ENCODE data around the gene HAVCR1.

Gene HAVCR1

DNA sequence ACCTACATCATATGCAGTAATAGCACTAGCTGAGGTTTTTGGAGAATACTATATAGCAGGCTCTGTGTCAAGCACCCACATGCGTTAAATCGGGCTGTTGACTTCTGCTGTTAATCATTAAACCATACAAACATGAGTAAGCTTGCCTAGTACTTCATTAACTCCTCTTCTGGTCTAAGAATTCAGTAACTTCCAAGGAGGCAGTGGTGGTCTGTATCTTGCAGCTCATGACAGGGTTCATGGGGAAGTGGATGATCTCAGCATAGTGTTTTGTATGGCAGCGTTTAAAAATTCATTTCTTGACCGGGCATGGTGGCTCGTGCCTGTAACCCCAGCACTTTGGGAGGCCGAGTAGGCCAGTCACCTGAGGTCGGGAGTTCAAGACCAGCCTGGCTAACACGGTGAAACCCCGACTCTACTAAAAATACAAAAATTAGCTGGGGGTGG, at the start of gene HAVCR1:
Gene HAVCR1, minus strand, starts transcription at position 24 of the 447 bp plus-strand sequence. CDS start 1,173 bp downstream, outside the sequence.
- TF ChIP-seq POLR2A (IDR thresholded peaks at IDR 0.05; ENCODE audit: low read length) = no peak
- DNase-seq = no peak

GRCh38 chr5:157107508-157107907, 48.6 kb upstream of the HAVCR1 start:
- peak in 1 of 2 experiments; percentile 18 for DNase-seq
- TF ChIP-seq POLR2A (IDR thresholded peaks at IDR 0.05; ENCODE audit: low read length) = no peak
- TF ChIP-seq GATA1 (IDR thresholded peaks at IDR 0.05; ENCODE audit: low read depth, low read length) = no peak

DNA sequence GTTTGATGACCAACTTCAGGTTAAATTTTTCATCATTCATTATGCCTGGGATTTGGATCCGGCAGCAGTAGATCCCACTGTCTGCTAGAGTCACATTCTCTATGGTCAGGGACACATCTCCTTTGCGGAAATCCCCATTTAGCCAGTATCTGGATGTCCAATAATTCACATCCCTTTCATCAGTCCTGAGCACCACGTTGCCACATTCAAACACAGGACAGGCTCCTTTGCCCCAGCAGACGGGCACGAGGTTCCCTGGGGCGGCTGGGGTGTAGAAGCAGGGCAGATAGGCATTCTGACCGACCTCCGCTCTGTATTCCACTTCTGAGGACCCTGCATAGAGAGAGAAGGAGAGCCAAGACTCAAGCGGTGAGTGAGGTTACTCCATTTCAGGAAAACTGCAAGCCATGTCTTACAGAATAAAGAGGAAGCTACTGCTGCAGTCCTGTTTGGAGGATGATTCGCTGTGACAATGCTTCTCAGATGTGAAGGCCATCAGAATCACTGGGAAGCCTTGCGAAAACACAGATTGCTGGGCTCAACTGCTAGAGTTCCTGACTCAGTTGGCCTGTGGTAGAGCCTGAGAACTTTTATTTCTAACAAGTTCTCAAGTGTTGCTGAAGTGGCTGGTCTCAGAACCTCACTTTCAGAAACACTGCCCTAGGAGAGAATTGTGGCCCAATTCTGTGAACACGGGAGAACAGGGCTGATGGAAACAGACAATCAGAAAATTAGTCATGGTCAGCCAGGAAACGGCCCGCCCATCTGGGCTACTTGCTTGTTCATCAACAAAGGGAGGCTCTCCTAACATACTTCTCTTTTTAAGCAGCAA, 47.9 kb upstream of the HAVCR1 start:
- DNase-seq = no peak

DNA sequence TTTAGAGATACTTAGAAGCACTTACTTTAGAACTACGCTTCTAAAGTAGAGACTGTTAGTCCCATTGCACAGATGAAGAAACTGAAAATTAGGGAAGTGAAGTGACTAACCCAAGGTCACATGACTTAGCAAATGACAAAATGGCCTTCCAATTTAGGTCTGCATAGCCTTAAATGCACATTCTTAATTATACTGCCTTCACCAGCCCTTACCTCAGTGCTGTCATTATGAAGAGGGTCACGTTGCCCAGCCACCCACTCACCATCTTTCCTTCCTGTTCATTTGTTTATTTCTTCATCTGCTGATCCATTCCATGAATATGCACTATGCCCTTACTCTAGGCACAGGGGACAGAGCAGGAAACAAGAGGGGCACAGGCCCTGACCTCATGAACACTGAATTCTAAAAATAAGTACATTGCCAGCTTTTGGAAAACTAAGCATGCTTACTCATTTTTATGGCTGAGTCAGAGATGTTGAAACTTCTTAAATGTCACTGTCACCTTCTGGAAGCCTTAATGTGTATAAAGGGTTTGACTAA, 41.3 kb upstream of the HAVCR1 start:
- peak in 1 of 2 experiments; percentile 54 for DNase-seq
- TF ChIP-seq GATA1 (IDR thresholded peaks at IDR 0.05; ENCODE audit: low read depth, low read length) (no peak), POLR2A (IDR thresholded peaks at IDR 0.05; ENCODE audit: low read length) (no peak)

More for the DNA sequence above, 47.9 kb upstream of the HAVCR1 start:
- peak; percentile 30 for TF ChIP-seq POLR2A (IDR thresholded peaks at IDR 0.05; ENCODE audit: low read length)
- no peak for TF ChIP-seq GATA1 (IDR thresholded peaks at IDR 0.05; ENCODE audit: low read depth, low read length)

DNA sequence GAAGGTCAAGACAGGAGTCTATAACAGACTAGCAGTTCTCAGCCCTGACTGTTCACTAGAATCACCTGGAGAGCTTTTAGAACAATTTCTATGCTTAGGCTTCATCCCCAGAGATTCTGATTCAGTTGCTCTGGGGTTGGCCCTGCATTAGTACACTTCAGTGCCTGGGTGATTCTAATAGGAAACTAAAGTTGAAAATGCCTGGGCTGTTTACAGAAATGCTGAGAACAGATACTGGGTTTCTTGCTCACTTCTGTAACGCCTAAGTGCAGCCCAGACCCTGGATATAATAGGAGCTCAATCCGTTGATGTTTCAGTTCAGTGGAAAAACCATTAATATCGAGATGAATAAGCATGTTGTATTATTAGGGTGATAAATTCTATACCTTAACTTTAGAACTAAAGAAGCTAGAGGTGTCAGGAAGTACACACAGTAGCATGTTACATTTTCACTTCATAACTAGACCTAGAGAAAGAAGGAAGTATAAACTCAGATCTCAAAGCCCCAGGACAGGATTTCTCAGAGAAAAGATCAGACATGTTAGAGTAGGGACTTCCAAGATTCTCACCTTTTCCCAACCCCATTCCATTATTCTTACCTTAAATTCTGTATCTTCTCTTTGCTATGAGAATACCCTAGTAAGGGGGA, 29.6 kb upstream of the HAVCR1 start:
- DNase-seq = no peak
- TF ChIP-seq POLR2A (IDR thresholded peaks at IDR 0.05; ENCODE audit: low read length) (no peak), GATA1 (IDR thresholded peaks at IDR 0.05; ENCODE audit: low read depth, low read length) (no peak)

GRCh38 chr5:157086751-157087359, 27.9 kb upstream of the HAVCR1 start:
- DNase-seq = no peak
- TF ChIP-seq POLR2A (IDR thresholded peaks at IDR 0.05; ENCODE audit: low read length) (no peak), GATA1 (IDR thresholded peaks at IDR 0.05; ENCODE audit: low read depth, low read length) (no peak)

DNA sequence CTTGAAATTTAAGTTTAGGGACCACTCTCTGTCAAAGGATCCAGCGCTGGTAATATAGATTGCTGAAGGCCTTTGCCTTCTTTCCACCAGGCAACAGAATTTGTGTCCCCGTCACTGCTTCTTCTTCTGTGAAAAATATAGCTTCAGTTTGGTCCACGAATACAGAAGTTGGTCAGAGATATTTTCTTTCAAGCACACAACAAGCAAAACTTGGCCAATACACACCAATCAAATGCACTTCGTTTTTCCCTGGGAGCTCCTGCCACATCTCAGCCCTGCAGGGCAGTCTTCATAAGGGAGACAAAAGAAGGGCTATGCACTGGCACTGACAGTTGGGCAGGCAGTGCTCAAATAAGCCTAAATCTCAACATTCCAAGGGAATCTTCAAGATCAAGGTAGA, 27.0 kb upstream of the HAVCR1 start:
- no peak for DNase-seq
- TF ChIP-seq GATA1 (IDR thresholded peaks at IDR 0.05; ENCODE audit: low read depth, low read length) (no peak), POLR2A (IDR thresholded peaks at IDR 0.05; ENCODE audit: low read length) (no peak)

- DNase-seq = no peak
- TF ChIP-seq POLR2A (IDR thresholded peaks at IDR 0.05; ENCODE audit: low read length) (no peak), GATA1 (IDR thresholded peaks at IDR 0.05; ENCODE audit: low read depth, low read length) (no peak)
These were observed 21.4 kb upstream of the HAVCR1 start for GRCh38 chr5:157080286-157080685.

DNA sequence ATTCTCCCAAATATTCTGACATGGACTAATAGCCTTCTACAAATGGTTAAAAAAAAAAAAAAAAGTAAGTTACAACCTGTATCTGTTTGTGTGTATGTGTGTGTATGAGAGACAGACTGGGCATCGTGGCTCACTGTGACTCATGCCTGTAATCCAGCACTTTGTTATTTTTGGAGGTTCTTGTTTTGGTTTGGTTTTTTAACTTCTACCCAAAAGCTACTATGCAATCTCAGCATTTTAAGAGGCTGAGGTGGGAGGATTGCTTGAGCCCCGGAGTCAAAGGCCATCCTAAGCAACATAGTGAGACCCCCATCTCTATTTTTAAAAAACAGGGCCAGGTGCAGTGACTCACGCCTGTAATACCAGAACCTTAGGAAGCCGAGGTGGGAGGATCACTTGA, 17.6 kb upstream of the HAVCR1 start:
- no peak for TF ChIP-seq POLR2A (IDR thresholded peaks at IDR 0.05; ENCODE audit: low read length)
- TF ChIP-seq GATA1 (IDR thresholded peaks at IDR 0.05; ENCODE audit: low read depth, low read length) = no peak
- no peak for DNase-seq

- DNase-seq = no peak
- no peak for TF ChIP-seq GATA1 (IDR thresholded peaks at IDR 0.05; ENCODE audit: low read depth, low read length)
These were observed 13.6 kb upstream of the HAVCR1 start for GRCh38 chr5:157072508-157072907.

GRCh38 chr5:157069949-157070348, 11.0 kb upstream of the HAVCR1 start:
- DNase-seq = no peak
- no peak for TF ChIP-seq POLR2A (IDR thresholded peaks at IDR 0.05; ENCODE audit: low read length)
- no peak for TF ChIP-seq GATA1 (IDR thresholded peaks at IDR 0.05; ENCODE audit: low read depth, low read length)

DNA sequence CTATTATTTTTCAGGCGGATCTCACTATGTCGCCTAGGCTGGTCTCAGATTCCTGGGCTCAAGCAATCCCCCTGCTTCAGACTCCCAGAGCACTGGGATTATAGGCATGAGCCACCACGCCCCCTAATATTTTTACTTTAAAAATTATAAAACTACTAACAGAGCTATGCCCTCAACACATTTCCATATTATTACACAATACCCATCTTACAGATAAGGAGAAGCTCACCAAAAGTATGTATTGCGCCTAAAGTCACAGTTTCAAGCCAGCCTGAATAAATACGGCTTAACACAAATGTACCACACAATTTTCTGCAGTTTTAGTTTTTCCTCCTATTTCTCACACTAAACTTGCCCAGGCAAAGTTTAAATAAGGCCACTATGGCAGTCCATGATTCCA, 9.9 kb upstream of the HAVCR1 start:
- no peak for DNase-seq
- TF ChIP-seq POLR2A (IDR thresholded peaks at IDR 0.05; ENCODE audit: low read length) (no peak), GATA1 (IDR thresholded peaks at IDR 0.05; ENCODE audit: low read depth, low read length) (no peak)

GRCh38 chr5:157068339-157068738, 9.4 kb upstream of the HAVCR1 start:
- TF ChIP-seq GATA1 (IDR thresholded peaks at IDR 0.05; ENCODE audit: low read depth, low read length) (no peak), POLR2A (IDR thresholded peaks at IDR 0.05; ENCODE audit: low read length) (no peak)
- no peak for DNase-seq

DNA sequence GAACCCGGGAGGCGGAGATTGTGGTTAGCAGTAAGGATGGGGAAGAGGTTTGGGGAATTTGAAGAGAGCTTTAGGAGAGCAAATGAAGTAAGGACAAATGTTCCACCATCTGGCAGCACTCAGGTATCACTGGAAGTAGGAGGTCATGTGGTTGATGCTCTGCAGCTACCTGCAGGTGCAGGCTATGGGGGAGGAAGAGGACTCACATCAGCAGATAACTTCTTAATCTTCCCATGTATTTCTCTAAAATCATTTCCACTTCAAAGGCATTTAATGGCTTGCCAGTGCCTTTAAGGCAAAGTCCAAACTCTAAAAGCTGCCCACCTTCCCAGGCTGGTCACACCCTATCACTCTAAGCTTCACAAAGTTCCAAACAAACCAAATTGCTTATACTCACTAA, 8.1 kb upstream of the HAVCR1 start:
- TF ChIP-seq POLR2A (IDR thresholded peaks at IDR 0.05; ENCODE audit: low read length) (no peak), GATA1 (IDR thresholded peaks at IDR 0.05; ENCODE audit: low read depth, low read length) (no peak)

More for the DNA sequence above, 8.1 kb upstream of the HAVCR1 start:
- no peak for DNase-seq

All from erythroblast (primary cell).